HepG2 (cell line): ENCODE results near the gene POLR3K. TPM values are rescaled to one million over a fixed set of nuclear protein-coding genes. Genes with fewer than 3 reads are reported as not detected.
A peak's percentile ranks its signal among the peaks of the same experiment; 100 is the strongest.

Experiments used
- BHLHE40 ChIP-seq: IDR thresholded peaks from 2 replicates; pipeline ENCODE4 v1.6.1; 2011; ENCODE audit warnings: low read length, improper control_type of control experiment
- FOXA1 ChIP-seq, 2 experiments: fragments of 450-650 bp in 1 of 2; sonication (generic) in 1 of 2; formaldehyde crosslinking in 1 of 2; IDR thresholded peaks; 2 replicates each; pipeline versions ENCODE4 v1.4.0 to v1.6.1; 2016 to 2020; ENCODE audit warnings: missing genetic modification reagents in 1 of 2
- GFI1 ChIP-seq: sonication (generic); formaldehyde crosslinking; IDR thresholded peaks from 2 replicates; pipeline ENCODE4 v1.5.0; 2020; ENCODE audit warnings: missing genetic modification reagents, mild to moderate bottlenecking, borderline replicate concordance
- HDAC1 ChIP-seq: sonication (generic); formaldehyde crosslinking; IDR thresholded peaks from 2 replicates; pipeline ENCODE4 v1.5.1; 2020; ENCODE audit warnings: mild to moderate bottlenecking, missing genetic modification reagents
- HES4 ChIP-seq: sonication (generic); formaldehyde crosslinking; IDR thresholded peaks from 2 replicates; pipeline ENCODE4 v1.9.0; 2021; ENCODE audit warnings: mild to moderate bottlenecking, missing genetic modification reagents, borderline replicate concordance
- HIVEP1 ChIP-seq: sonication (generic); formaldehyde crosslinking; IDR thresholded peaks from 2 replicates; pipeline ENCODE4 v1.4.0; 2020; ENCODE audit warnings: mild to moderate bottlenecking, missing genetic modification reagents
- HNF4G ChIP-seq, 2 experiments: sonication (generic) in 1 of 2; formaldehyde crosslinking in 1 of 2; IDR thresholded peaks; 2 replicates each; pipeline versions ENCODE4 v1.4.0 to v1.6.1; 2011 to 2020; ENCODE audit warnings: borderline replicate concordance in 2 of 2, low read depth in 2 of 2, mild to moderate bottlenecking in 2 of 2, low read length in 1 of 2, missing genetic modification reagents in 1 of 2, moderate library complexity in 1 of 2
- KLF12 ChIP-seq: sonication (generic); formaldehyde crosslinking; IDR thresholded peaks from 2 replicates; pipeline ENCODE4 v1.4.0; 2020; ENCODE audit warnings: missing genetic modification reagents, borderline replicate concordance
- NFYB ChIP-seq: sonication (generic); formaldehyde crosslinking; IDR thresholded peaks from 2 replicates; pipeline ENCODE4 v1.4.0; 2020; ENCODE audit warnings: missing genetic modification reagents
- PCBP1 ChIP-seq: fragments of 200-400 bp; formaldehyde crosslinking; IDR thresholded peaks from 2 replicates; pipeline ENCODE4 v1.6.1; 2017; ENCODE audit warnings: mild to moderate bottlenecking, low read depth, low read length, borderline replicate concordance
- RARG ChIP-seq: sonication (generic); formaldehyde crosslinking; IDR thresholded peaks from 2 replicates; pipeline ENCODE4 v1.4.0; 2020; ENCODE audit warnings: low read depth, mild to moderate bottlenecking, missing genetic modification reagents
- TARDBP ChIP-seq: sonication (generic); formaldehyde crosslinking; IDR thresholded peaks from 2 replicates; pipeline ENCODE4 v1.8.0; 2022; ENCODE audit warnings: mild to moderate bottlenecking, missing genetic modification reagents
- U2AF2 ChIP-seq: fragments of 200-400 bp; formaldehyde crosslinking; IDR thresholded peaks from 2 replicates; pipeline ENCODE4 v1.6.1; 2017; ENCODE audit warnings: low read depth, mild to moderate bottlenecking, low read length
- ZNF550 ChIP-seq: sonication (generic); formaldehyde crosslinking; IDR thresholded peaks from 2 replicates; pipeline ENCODE4 v1.4.0; 2020; ENCODE audit warnings: mild to moderate bottlenecking, missing genetic modification reagents, borderline replicate concordance
- ZNF563 ChIP-seq: sonication (generic); formaldehyde crosslinking; IDR thresholded peaks from 2 replicates; pipeline ENCODE4 v1.8.0; 2022; ENCODE audit warnings: mild to moderate bottlenecking, moderate library complexity, missing genetic modification reagents
- ZNF883 ChIP-seq: sonication (generic); formaldehyde crosslinking; IDR thresholded peaks from 2 replicates; pipeline ENCODE4 v1.5.1; 2020; ENCODE audit warnings: mild to moderate bottlenecking, missing genetic modification reagents; ENCODE audit errors: not compliant biosample characterization
- polyA plus RNA-seq, 8 experiments: library from polyadenylated mRNA; depleted of rRNA in 3 of 8; stranded (reverse) in 7 of 8; unstranded in 1 of 8; fragments of >200 nt; fragmentation: Illumina TruSeq in 4 of 8; extraction: Trizol in 4 of 8; gene quantifications; 2 replicates each; pipeline versions ENCODE4 v1.2.1 to v1.2.3, GENCODE V29; 2011 to 2016; ENCODE audit warnings: low read depth in 4 of 8, missing spikeins in 1 of 8, mixed read lengths in 1 of 8; ENCODE audit not compliant: insufficient read depth in 1 of 8
- total RNA-seq, 5 experiments: library from RNA; depleted of rRNA; stranded (reverse); fragments of >200 nt; fragmentation: Illumina TruSeq; extraction: Trizol; gene quantifications; 2 replicates each; pipeline ENCODE4 v1.2.3, GENCODE V29; 2016; ENCODE audit warnings: low read depth in 1 of 5
- TF ChIP-seq, protein P1 (sequence below): sonication (generic); formaldehyde crosslinking; conservative IDR thresholded peaks from 2 replicates; pipeline ENCODE4 v1.5.0; 2020; ENCODE audit warnings: missing genetic modification reagents
- TF ChIP-seq, protein P2 (sequence below): IDR thresholded peaks from 2 replicates; pipeline ENCODE4 v1.6.1; 2016; ENCODE audit warnings: control low read depth
- TF ChIP-seq, protein P3 (sequence below): sonication (generic); formaldehyde crosslinking; IDR thresholded peaks from 2 replicates; pipeline ENCODE4 v1.8.1; 2023; ENCODE audit warnings: mild to moderate bottlenecking, missing genetic modification reagents
- TF ChIP-seq, protein P4 (sequence below): sonication (generic); formaldehyde crosslinking; IDR thresholded peaks from 2 replicates; pipeline ENCODE4 v1.5.0; 2020; ENCODE audit warnings: mild to moderate bottlenecking, missing genetic modification reagents
- TF ChIP-seq, protein P5 (sequence below): sonication (generic); formaldehyde crosslinking; IDR thresholded peaks from 2 replicates; pipeline ENCODE4 v1.5.0; 2020; ENCODE audit warnings: missing genetic modification reagents

The POLR3K gene
- total and polyA plus RNA-seq, 2 of the 13 experiments (the other 11 are each of a cell fraction or from before 2014, with no cell fraction given), result 14.8 to 18.8 TPM

DNA sequence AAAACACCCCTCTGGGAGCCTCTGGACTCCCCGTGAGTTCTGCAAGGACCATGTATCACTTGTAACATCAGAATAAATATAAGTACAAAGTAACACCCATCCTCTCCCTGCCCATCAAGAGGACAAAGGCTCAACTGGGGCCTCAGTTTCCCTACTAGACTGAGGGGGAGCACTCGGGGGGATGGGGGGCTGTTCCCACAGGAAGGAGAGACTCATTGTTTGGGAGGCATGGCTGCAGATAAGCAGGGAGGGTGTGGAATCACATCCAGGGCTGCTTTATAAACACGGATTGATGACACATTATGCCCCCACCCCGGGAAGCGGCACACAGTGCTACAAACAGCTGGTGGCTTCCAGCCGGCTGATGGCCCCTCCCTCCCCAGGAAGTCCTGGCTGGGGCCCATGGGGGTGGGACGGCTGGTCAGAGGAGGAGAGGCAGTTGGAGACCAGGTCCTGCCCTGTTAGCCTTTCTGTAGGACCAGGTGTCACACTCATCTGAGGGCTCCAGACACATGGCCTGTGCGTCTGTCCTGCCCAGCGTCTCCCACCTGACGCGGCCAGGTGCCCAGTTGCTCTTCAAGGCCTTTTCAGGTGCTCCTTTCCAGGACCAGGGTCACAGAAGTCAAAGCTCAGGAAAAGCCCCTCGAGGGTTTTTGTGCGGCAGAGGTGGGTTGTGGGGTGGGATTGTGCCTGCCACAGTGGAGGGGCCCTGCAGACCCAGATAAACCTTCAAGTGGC, 23.3 kb upstream of the POLR3K start (continued):
- TF ChIP-seq, protein P1, sequence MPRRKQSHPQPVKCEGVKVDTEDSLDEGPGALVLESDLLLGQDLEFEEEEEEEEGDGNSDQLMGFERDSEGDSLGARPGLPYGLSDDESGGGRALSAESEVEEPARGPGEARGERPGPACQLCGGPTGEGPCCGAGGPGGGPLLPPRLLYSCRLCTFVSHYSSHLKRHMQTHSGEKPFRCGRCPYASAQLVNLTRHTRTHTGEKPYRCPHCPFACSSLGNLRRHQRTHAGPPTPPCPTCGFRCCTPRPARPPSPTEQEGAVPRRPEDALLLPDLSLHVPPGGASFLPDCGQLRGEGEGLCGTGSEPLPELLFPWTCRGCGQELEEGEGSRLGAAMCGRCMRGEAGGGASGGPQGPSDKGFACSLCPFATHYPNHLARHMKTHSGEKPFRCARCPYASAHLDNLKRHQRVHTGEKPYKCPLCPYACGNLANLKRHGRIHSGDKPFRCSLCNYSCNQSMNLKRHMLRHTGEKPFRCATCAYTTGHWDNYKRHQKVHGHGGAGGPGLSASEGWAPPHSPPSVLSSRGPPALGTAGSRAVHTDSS (CRISPR knock-in tag), result no peak
- TF ChIP-seq GFI1 (CRISPR knock-in tag) (no peak), HNF4G (IDR thresholded peaks at IDR 0.05; ENCODE audit: borderline replicate concordance, low read depth, low read length) (no peak), HNF4G (CRISPR knock-in tag; IDR thresholded peaks at IDR 0.05; ENCODE audit: borderline replicate concordance, low read depth) (no peak), RARG (CRISPR knock-in tag) (no peak), U2AF2 (no peak), HDAC1 (no peak; the same call in 1 of the 2 replicates), TARDBP (CRISPR knock-in tag) (peak; percentile 14; the same call in 1 of the 2 replicates), NFYB (CRISPR knock-in tag) (no peak), ZNF563 (peak; percentile 53; the same call in 1 of the 2 replicates), ZNF550 (CRISPR knock-in tag) (no peak), HES4 (CRISPR knock-in tag) (no peak), PCBP1 (no peak), ZNF883 (CRISPR knock-in tag) (peak; percentile 27), FOXA1 (IDR thresholded peaks at IDR 0.05) (no peak), FOXA1 (CRISPR knock-in tag; IDR thresholded peaks at IDR 0.05) (peak; percentile 23; the same call in 1 of the 2 replicates), BHLHE40 (no peak), KLF12 (CRISPR knock-in tag) (no peak), HIVEP1 (CRISPR knock-in tag) (no peak; the same call in 1 of the 2 replicates)
- TF ChIP-seq, protein P2, sequence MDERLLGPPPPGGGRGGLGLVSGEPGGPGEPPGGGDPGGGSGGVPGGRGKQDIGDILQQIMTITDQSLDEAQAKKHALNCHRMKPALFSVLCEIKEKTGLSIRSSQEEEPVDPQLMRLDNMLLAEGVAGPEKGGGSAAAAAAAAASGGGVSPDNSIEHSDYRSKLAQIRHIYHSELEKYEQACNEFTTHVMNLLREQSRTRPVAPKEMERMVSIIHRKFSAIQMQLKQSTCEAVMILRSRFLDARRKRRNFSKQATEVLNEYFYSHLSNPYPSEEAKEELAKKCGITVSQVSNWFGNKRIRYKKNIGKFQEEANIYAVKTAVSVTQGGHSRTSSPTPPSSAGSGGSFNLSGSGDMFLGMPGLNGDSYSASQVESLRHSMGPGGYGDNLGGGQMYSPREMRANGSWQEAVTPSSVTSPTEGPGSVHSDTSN (CRISPR knock-in tag), result no peak
- TF ChIP-seq, protein P3, sequence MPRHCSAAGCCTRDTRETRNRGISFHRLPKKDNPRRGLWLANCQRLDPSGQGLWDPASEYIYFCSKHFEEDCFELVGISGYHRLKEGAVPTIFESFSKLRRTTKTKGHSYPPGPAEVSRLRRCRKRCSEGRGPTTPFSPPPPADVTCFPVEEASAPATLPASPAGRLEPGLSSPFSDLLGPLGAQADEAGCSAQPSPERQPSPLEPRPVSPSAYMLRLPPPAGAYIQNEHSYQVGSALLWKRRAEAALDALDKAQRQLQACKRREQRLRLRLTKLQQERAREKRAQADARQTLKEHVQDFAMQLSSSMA (CRISPR knock-in tag), result peak; percentile 14; the same call in 1 of the 2 replicates
- TF ChIP-seq, protein P4, sequence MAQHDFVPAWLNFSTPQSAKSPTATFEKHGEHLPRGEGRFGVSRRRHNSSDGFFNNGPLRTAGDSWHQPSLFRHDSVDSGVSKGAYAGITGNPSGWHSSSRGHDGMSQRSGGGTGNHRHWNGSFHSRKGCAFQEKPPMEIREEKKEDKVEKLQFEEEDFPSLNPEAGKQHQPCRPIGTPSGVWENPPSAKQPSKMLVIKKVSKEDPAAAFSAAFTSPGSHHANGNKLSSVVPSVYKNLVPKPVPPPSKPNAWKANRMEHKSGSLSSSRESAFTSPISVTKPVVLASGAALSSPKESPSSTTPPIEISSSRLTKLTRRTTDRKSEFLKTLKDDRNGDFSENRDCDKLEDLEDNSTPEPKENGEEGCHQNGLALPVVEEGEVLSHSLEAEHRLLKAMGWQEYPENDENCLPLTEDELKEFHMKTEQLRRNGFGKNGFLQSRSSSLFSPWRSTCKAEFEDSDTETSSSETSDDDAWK (CRISPR knock-in tag), result no peak
- TF ChIP-seq, protein P5, sequence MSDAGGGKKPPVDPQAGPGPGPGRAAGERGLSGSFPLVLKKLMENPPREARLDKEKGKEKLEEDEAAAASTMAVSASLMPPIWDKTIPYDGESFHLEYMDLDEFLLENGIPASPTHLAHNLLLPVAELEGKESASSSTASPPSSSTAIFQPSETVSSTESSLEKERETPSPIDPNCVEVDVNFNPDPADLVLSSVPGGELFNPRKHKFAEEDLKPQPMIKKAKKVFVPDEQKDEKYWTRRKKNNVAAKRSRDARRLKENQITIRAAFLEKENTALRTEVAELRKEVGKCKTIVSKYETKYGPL (CRISPR knock-in tag), result no peak
